CD14-positive monocyte (primary cell): ENCODE data around the gene DBNDD1. TPM values are rescaled to one million over a fixed set of nuclear protein-coding genes. Genes with fewer than 3 reads are reported as not detected.
A peak's percentile ranks its signal among the peaks of the same experiment; 100 is the strongest.

Source experiments
- DNase-seq, 3 donors: peaks; one replicate each; pipeline ENCODE4 v3.0.0-alpha.2; 2011 to 2022
- H2AFZ ChIP-seq: 2 replicates; pipeline ENCODE4 v1.6.0; 2012; ENCODE audit warnings: mild to moderate bottlenecking, low read depth, low read length, inconsistent platforms; ENCODE audit not compliant: insufficient read depth, poor library complexity, severe bottlenecking
- H3K27ac ChIP-seq, 2 donors: 1 replicate in 1 of 2; 2 replicates in 1 of 2; pipeline ENCODE4 v1.5.1; 2012 to 2013; ENCODE audit warnings: low read length in 2 of 2, control low read depth in 1 of 2, inconsistent platforms in 1 of 2, low read depth in 1 of 2, mild to moderate bottlenecking in 1 of 2
- H3K27me3 ChIP-seq, 2 donors: one replicate each; pipeline versions ENCODE4 v1.6.0 to v1.6.1; 2011 to 2013; ENCODE audit warnings: low read length in 2 of 2; ENCODE audit not compliant: control insufficient read depth in 2 of 2, insufficient read depth in 2 of 2
- H3K36me3 ChIP-seq, 2 donors: replicated peaks in 1 of 2; 1 replicate in 1 of 2; 2 replicates in 1 of 2; pipeline versions ENCODE4 v1.5.1 to v1.6.1; 2012 to 2013; ENCODE audit warnings: low read length in 2 of 2, control low read depth in 1 of 2, inconsistent platforms in 1 of 2, mild to moderate bottlenecking in 1 of 2; ENCODE audit not compliant: insufficient read depth in 2 of 2, control insufficient read depth in 1 of 2
- H3K4me1 ChIP-seq, 2 donors: 1 replicate in 1 of 2; 2 replicates in 1 of 2; pipeline versions ENCODE4 v1.5.1 to v1.6.1; 2012 to 2013; ENCODE audit warnings: low read length in 2 of 2, control low read depth in 1 of 2, inconsistent platforms in 1 of 2, mild to moderate bottlenecking in 1 of 2, moderate library complexity in 1 of 2; ENCODE audit not compliant: insufficient read depth in 2 of 2, control insufficient read depth in 1 of 2
- H3K4me2 ChIP-seq: replicated peaks from 2 replicates; pipeline ENCODE3; 2012; ENCODE audit warnings: low read length, moderate library complexity, mild to moderate bottlenecking; ENCODE audit not compliant: poor library complexity, severe bottlenecking; ENCODE audit errors: extremely low read depth
- H3K4me3 ChIP-seq, 3 experiments: fragments of 200-600 bp in 1 of 3; sonication (generic) in 1 of 3; replicated peaks in 1 of 3; 1 replicate in 2 of 3; 2 replicates in 1 of 3; pipeline ENCODE4 v1.5.1; 2011 to 2013; ENCODE audit warnings: low read length in 3 of 3, mild to moderate bottlenecking in 3 of 3, control low read depth in 2 of 3, low read depth in 2 of 3, inconsistent platforms in 1 of 3, moderate library complexity in 1 of 3
- H3K79me2 ChIP-seq: 2 replicates; pipeline ENCODE4 v1.6.0; 2012; ENCODE audit warnings: mild to moderate bottlenecking, control low read depth, inconsistent platforms, low read length, moderate library complexity; ENCODE audit not compliant: insufficient read depth
- H3K9ac ChIP-seq: 2 replicates; pipeline ENCODE4 v1.6.0; 2017; ENCODE audit warnings: low read length, mild to moderate bottlenecking; ENCODE audit not compliant: insufficient read depth, poor library complexity, severe bottlenecking
- H3K9me3 ChIP-seq, 2 donors: replicated peaks in 1 of 2; 1 replicate in 1 of 2; 2 replicates in 1 of 2; pipeline versions ENCODE4 v1.5.1 to v1.6.1; 2012 to 2013; ENCODE audit warnings: low read length in 2 of 2, control low read depth in 1 of 2; ENCODE audit not compliant: control insufficient read depth in 1 of 2, insufficient read depth in 1 of 2
- H4K20me1 ChIP-seq: 2 replicates; pipeline ENCODE4 v1.6.0; 2012; ENCODE audit warnings: mild to moderate bottlenecking, low read length, control low read depth, moderate library complexity; ENCODE audit not compliant: insufficient read depth
- H3K27ac Mint-ChIP-seq, 7 donors: one replicate each; pipeline ENCODE4 v1.8.0; 2020; ENCODE audit warnings: mild to moderate bottlenecking in 7 of 7, mixed read lengths in 7 of 7, moderate library complexity in 6 of 7, inconsistent platforms in 2 of 7
- H3K27me3 Mint-ChIP-seq, 3 donors: one replicate each; pipeline ENCODE4 v1.8.0; 2021 to 2022; ENCODE audit warnings: low read depth in 3 of 3, mild to moderate bottlenecking in 3 of 3, mixed read lengths in 3 of 3, moderate library complexity in 3 of 3, inconsistent platforms in 1 of 3
- H3K36me3 Mint-ChIP-seq, 2 donors: one replicate each; pipeline ENCODE4 v1.8.0; 2020; ENCODE audit warnings: mixed read lengths in 2 of 2, inconsistent platforms in 1 of 2, mild to moderate bottlenecking in 1 of 2
- H3K4me1 Mint-ChIP-seq: one replicate; pipeline ENCODE4 v1.8.0; 2020; ENCODE audit warnings: mild to moderate bottlenecking, mixed read lengths
- H3K4me3 Mint-ChIP-seq, 2 donors: one replicate each; pipeline ENCODE4 v1.8.0; 2020; ENCODE audit warnings: mild to moderate bottlenecking in 2 of 2, mixed read lengths in 2 of 2, moderate library complexity in 1 of 2
- H3K9me3 Mint-ChIP-seq, 7 donors: one replicate each; pipeline ENCODE4 v1.8.0; 2020 to 2022; ENCODE audit warnings: mixed read lengths in 7 of 7, mild to moderate bottlenecking in 6 of 7, moderate library complexity in 6 of 7, inconsistent platforms in 2 of 7
- WGBS: methylation state at CpG from one replicate; pipeline ENCODE4 v1.1.5; 2013; ENCODE audit warnings: missing lambda C conversion rate; ENCODE audit not compliant: insufficient coverage; 5-methylcytosine and 5-hydroxymethylcytosine counted together
- intact Hi-C, 2 donors: fragments of 100-400 bp; cut with micrococcal nuclease; formaldehyde crosslinking; loops; one replicate each; pipeline versions ENCODE4 v1.15.0 to v1.15.1; 2023
- polyA plus RNA-seq, 3 donors: library from polyadenylated mRNA; depleted of rRNA in 1 of 3; unstranded in 2 of 3; stranded (reverse) in 1 of 3; fragments of 300-500 nt in 2 of 3; fragments of >200 nt in 1 of 3; fragmentation: Illumina TruSeq in 2 of 3; gene quantifications; 1 replicate in 2 of 3; 2 replicates in 1 of 3; pipeline ENCODE4 v1.2.3, GENCODE V29; 2012 to 2021
- TF ChIP-seq, protein P1 (sequence below): fragments of 200-600 bp; IDR thresholded peaks from one replicate; pipeline ENCODE4 v1.8.0; 2022; ENCODE audit warnings: antibody characterized with exemption, mild to moderate bottlenecking

The DBNDD1 gene
- polyA plus RNA-seq, 3 donors, result 0.07 TPM; not detected in 2

DNA sequence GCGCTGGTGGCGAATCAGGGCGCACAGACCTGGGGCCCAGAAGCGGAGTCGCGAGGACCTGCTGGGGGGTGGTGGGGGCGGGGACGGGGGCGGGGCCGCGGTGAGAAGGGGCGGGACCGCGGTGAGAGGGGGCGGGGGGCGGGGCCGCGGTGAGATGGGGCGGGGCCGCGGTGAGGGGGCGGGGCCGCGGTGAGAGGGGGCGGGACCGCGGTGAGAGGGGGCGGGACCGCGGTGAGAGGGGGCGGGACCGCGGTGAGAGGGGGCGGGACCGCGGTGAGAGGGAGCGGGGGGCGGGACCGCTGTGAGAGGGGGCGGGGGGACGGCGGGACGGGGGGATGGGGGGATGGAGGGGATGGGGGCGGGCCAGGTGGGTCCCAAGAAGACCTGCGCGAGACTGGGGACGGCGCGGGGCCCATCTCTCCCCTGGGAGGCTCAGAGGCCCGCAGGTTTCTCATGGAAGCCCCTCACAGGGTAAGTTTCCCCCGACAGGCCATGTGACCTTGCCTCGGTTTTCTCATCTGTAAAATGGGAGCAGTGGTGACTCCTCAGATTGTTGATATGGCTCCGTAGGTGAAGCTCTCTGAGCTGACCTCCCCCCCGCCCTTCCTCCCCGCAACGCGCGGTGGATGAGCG, 28.6 kb upstream of the DBNDD1 start:
- Histone ChIP-seq H3K27me3 (peaks cover 9 to 21% of the 10 kb centered on the region in 2 donors), H3K36me3 (no peaks in the 10 kb centered on the region), H3K9ac (peak overlapping the region; percentile 57), H3K9me3 (no peaks in the 10 kb centered on the region), H3K4me3 (peak overlapping the region in 2 of 3 experiments; percentile 22 to 72), H3K79me2 (no peaks in the 10 kb centered on the region), H3K4me2 (peak overlapping the region; percentile 82), H3K27ac (no peak overlapping the region), H3K4me1 (peaks cover 10 to 12% of the 10 kb centered on the region in 2 donors), H4K20me1 (no peaks in the 10 kb centered on the region), H2AFZ (peak overlapping the region; percentile 83)
- Mint-ChIP-seq H3K27me3 (peaks cover 17 to 37% (median 25%) of the 10 kb centered on the region in 3 donors), H3K9me3 (peaks cover 0 to 6% (median 2%) of the 10 kb centered on the region in 7 donors), H3K36me3 (peaks cover 0 to 2% of the 10 kb centered on the region in 2 donors), H3K4me3 (peak overlapping the region; percentile 34 to 63), H3K27ac (no peak overlapping the region), H3K4me1 (peaks cover 14% of the 10 kb centered on the region)
- TF ChIP-seq, protein P1, sequence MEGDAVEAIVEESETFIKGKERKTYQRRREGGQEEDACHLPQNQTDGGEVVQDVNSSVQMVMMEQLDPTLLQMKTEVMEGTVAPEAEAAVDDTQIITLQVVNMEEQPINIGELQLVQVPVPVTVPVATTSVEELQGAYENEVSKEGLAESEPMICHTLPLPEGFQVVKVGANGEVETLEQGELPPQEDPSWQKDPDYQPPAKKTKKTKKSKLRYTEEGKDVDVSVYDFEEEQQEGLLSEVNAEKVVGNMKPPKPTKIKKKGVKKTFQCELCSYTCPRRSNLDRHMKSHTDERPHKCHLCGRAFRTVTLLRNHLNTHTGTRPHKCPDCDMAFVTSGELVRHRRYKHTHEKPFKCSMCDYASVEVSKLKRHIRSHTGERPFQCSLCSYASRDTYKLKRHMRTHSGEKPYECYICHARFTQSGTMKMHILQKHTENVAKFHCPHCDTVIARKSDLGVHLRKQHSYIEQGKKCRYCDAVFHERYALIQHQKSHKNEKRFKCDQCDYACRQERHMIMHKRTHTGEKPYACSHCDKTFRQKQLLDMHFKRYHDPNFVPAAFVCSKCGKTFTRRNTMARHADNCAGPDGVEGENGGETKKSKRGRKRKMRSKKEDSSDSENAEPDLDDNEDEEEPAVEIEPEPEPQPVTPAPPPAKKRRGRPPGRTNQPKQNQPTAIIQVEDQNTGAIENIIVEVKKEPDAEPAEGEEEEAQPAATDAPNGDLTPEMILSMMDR, result no peak
- intact Hi-C loops, result no loop called here
- WGBS, result 50% methylated on average over 2 of the region's 59 CpGs
- no peak for DNase-seq

DNA sequence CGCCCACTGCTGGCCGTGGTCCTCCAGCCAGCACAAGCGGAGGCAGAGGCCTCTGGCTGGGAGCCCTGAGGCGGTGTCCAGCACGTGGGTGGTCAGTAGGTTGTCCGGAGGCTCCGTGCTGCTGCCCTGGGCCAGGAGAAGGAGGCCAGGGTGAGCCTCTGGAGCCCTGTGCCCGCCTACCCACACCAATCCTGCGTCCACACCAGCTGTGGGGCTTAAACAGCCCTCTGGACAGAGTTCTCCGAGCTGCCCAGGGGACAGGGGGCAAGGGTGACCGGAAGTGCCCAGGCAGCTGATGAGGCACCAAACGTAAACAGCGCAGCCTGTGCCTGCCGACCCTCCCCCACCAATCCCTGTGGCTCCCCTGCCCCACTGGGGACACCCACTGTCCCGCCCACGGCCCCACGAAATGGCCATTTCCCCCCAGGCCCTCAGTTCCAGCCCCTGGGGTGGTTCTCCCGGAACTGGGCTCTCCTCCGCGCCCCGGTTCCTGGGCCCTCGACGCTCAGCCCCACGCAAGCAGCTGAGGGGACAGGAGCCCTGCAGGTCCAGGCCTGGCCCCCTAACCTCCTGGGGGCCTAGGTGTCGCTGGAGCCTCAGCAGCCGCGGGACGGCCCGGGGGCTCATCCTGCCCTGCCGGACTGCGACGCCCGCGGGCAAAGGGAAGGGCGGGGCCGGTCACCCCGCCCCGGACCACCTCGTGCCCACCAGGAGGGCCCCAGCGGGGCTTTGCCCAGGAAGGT, 27.9 kb upstream of the DBNDD1 start:
- Mint-ChIP-seq H3K4me1 (peaks cover 14% of the 10 kb centered on the region), H3K36me3 (peaks cover 0 to 2% of the 10 kb centered on the region in 2 donors), H3K27ac (no peak overlapping the region), H3K4me3 (peak overlapping the region; percentile 16 to 70), H3K27me3 (peaks cover 17 to 37% (median 25%) of the 10 kb centered on the region in 3 donors), H3K9me3 (peaks cover 0 to 6% (median 2%) of the 10 kb centered on the region in 7 donors)
- peaks cover 9 to 21% of the 10 kb centered on the region in 2 donors for H3K27me3 ChIP-seq
- peak overlapping the region; percentile 82 for H3K4me2 ChIP-seq
- H3K27ac ChIP-seq, result no peak overlapping the region
- H4K20me1 ChIP-seq, result no peaks in the 10 kb centered on the region
- H3K4me1 ChIP-seq, result peaks cover 10 to 12% of the 10 kb centered on the region in 2 donors
- H2AFZ ChIP-seq, result peak overlapping the region; percentile 83
- TF ChIP-seq, protein P1, result no peak
- H3K9ac ChIP-seq, result peak overlapping the region; percentile 57
- H3K79me2 ChIP-seq, result no peaks in the 10 kb centered on the region
- H3K9me3 ChIP-seq, result no peaks in the 10 kb centered on the region
- no peak for DNase-seq
- intact Hi-C loops, result no loop called here
- peak overlapping the region; percentile 22 to 72 (median 34) for H3K4me3 ChIP-seq
- 1% methylated on average over 34 of the region's 40 CpGs for WGBS
- no peaks in the 10 kb centered on the region for H3K36me3 ChIP-seq
